K562 (cell line): Measurements from ENCODE around the gene PLOD1. TPM values are rescaled to one million over a fixed set of nuclear protein-coding genes. Genes with fewer than 3 reads are reported as not detected.
A peak's percentile ranks its signal among the peaks of the same experiment; 100 is the strongest.
"Not testable (repeated sequence)": the region's sequence is repeated elsewhere in the genome, so short reads cannot be mapped to it uniquely, and the experiment has no call there.

Experiments
- ATAC-seq: fragments of 200-7000 bp; cut with Tn5 transposase; 3 replicates; pipeline ENCODE4 v1.9.1; 2020; ENCODE audit warnings: moderate library complexity
- BruUV-seq: library from RNA; stranded (reverse); fragments of 400-500 nt; replicated peaks from 2 replicates; lab custom pipeline; 2021; lab: Mats Ljungman, UMichigan
- CTCF ChIA-PET: fragments of 300-600 bp; formaldehyde crosslinking; extraction: SDS; loops from one replicate; lab custom pipeline; 2021; ENCODE audit warnings: low intra/inter-chr PET ratio; lab: Yijun Ruan, JAX
- POLR2A ChIA-PET: fragments of 300-600, 350-650 bp; sonication (Branson Sonifier 250); formaldehyde crosslinking; extraction: SDS; loops from one replicate; lab custom pipeline; 2021; ENCODE audit warnings: antibody characterized with exemption, inconsistent platforms; lab: Yijun Ruan, JAX
- DNase-seq, 4 experiments: peaks; one replicate each; pipeline versions ENCODE4 v3.0.0 to v3.0.0-alpha.2; 2011 to 2018; ENCODE audit warnings: low spot score in 3 of 4, mixed read lengths in 3 of 4; ENCODE audit errors: extremely low read depth in 1 of 4
- FAIRE-seq: peaks from 2 replicates; lab custom pipeline; 2011; peaks lifted over from hg19 to GRCh38; lab: Jason Lieb, UNC
- H2AFZ ChIP-seq: 2 replicates; pipeline ENCODE4 v1.6.0; 2011; ENCODE audit warnings: low read depth, low read length, control low read depth, inconsistent platforms
- H3K27ac ChIP-seq: fragments of 200-600 bp; 3 replicates; pipeline ENCODE4 v1.8.0; 2011; ENCODE audit warnings: low read depth, mild to moderate bottlenecking, control low read depth, inconsistent platforms, low read length, moderate library complexity, mixed read lengths; ENCODE audit errors: extremely low read depth
- H3K27me3 ChIP-seq, 2 experiments: fragments of 300-600 bp in 1 of 2; 2 replicates in 1 of 2; 3 replicates in 1 of 2; pipeline versions ENCODE4 v1.6.0 to v1.8.0; 2011; ENCODE audit warnings: inconsistent platforms in 2 of 2, low read length in 2 of 2, mild to moderate bottlenecking in 1 of 2, mixed read lengths in 1 of 2, moderate library complexity in 1 of 2; ENCODE audit not compliant: control insufficient read depth in 2 of 2, insufficient read depth in 2 of 2
- H3K36me3 ChIP-seq: fragments of 300-600 bp; 3 replicates; pipeline ENCODE4 v1.8.0; 2011; ENCODE audit warnings: mild to moderate bottlenecking, low read length, inconsistent platforms; ENCODE audit not compliant: control insufficient read depth, insufficient read depth
- H3K4me1 ChIP-seq, 2 experiments: fragments of 200-600 bp in 1 of 2; replicated peaks in 1 of 2; 2 replicates in 1 of 2; 3 replicates in 1 of 2; pipeline versions ENCODE4 v1.5.1 to v1.8.0; 2011; ENCODE audit warnings: inconsistent platforms in 2 of 2, low read length in 2 of 2, mild to moderate bottlenecking in 1 of 2, mixed read lengths in 1 of 2, moderate library complexity in 1 of 2; ENCODE audit not compliant: control insufficient read depth in 2 of 2, insufficient read depth in 2 of 2
- H3K4me2 ChIP-seq: 2 replicates; pipeline ENCODE4 v1.6.1; 2011; ENCODE audit warnings: low read length, control low read depth, inconsistent platforms, mixed read lengths; ENCODE audit not compliant: insufficient read depth
- H3K4me3 ChIP-seq: fragments of 200-600 bp; sonication (generic), shearing (Covaris generic); 2 replicates; pipeline ENCODE4 v1.5.1; 2016; ENCODE audit warnings: control low read depth, inconsistent platforms
- H3K79me2 ChIP-seq: fragments of 200-600 bp; 3 replicates; pipeline ENCODE4 v1.8.0; 2011; ENCODE audit warnings: low read length, inconsistent platforms; ENCODE audit not compliant: control insufficient read depth, insufficient read depth
- H3K9ac ChIP-seq, 2 experiments: 2 replicates each; pipeline versions ENCODE4 v1.6.0 to v1.6.1; 2011; ENCODE audit warnings: low read depth in 2 of 2, low read length in 2 of 2, control low read depth in 1 of 2, inconsistent platforms in 1 of 2, mild to moderate bottlenecking in 1 of 2, mixed read lengths in 1 of 2; ENCODE audit not compliant: insufficient read depth in 1 of 2
- H3K9me1 ChIP-seq: one replicate; pipeline ENCODE4 v1.6.0; 2011; ENCODE audit warnings: inconsistent platforms, mild to moderate bottlenecking, low read length, moderate library complexity; ENCODE audit not compliant: control insufficient read depth, insufficient read depth
- H3K9me3 ChIP-seq: replicated peaks from 2 replicates; pipeline ENCODE4 v1.5.1; 2011; ENCODE audit warnings: low read depth, low read length, inconsistent platforms; ENCODE audit not compliant: control insufficient read depth, insufficient read depth
- H4K20me1 ChIP-seq: replicated peaks from 2 replicates; pipeline ENCODE4 v1.6.1; 2011; ENCODE audit warnings: low read length, inconsistent platforms, mixed read lengths; ENCODE audit not compliant: control insufficient read depth, insufficient read depth
- FOSL1 ChIP-seq: fragments of 200-800 bp; sonication (Bioruptor generic); conservative IDR thresholded peaks from 2 replicates; pipeline ENCODE4 v1.6.1; 2016; ENCODE audit warnings: missing genetic modification characterization, missing compliant biosample characterization
- KDM4B ChIP-seq, 2 experiments: fragments of 450-650 bp in 1 of 2; sonication (generic) in 1 of 2; IDR thresholded peaks; 2 replicates each; pipeline ENCODE4 v1.6.1; 2016 to 2017; ENCODE audit warnings: borderline replicate concordance in 2 of 2, antibody characterized with exemption in 1 of 2, low read depth in 1 of 2, mild to moderate bottlenecking in 1 of 2
- MAFG ChIP-seq: fragments of 450-650 bp; conservative IDR thresholded peaks from 2 replicates; pipeline ENCODE4 v1.6.1; 2016; ENCODE audit warnings: missing genetic modification characterization, missing compliant biosample characterization
- ZFP1 ChIP-seq: fragments of 450-650 bp; formaldehyde crosslinking; IDR thresholded peaks from 2 replicates; pipeline ENCODE4 v1.4.0; 2020; ENCODE audit warnings: mild to moderate bottlenecking, mixed read lengths
- ZFP36 ChIP-seq: fragments of 150-350 bp; IDR thresholded peaks from 2 replicates; pipeline ENCODE4 v1.6.1; 2018; ENCODE audit warnings: low read length, low read depth; ENCODE audit not compliant: partially characterized antibody
- ZNF589 ChIP-seq: fragments of 200-800 bp; sonication (Bioruptor generic); IDR thresholded peaks from 2 replicates; pipeline ENCODE4 v1.6.1; 2016; ENCODE audit warnings: low read depth, missing genetic modification characterization, missing compliant biosample characterization
- WGBS: fragments of 100-300 bp; shearing (Covaris generic); methylation state at CpG from one replicate; pipeline ENCODE4 v1.1.6; 2016; ENCODE audit warnings: low coverage, mixed read lengths; ENCODE audit not compliant: insufficient coverage; ENCODE audit errors: missing lambda C conversion rate; 5-methylcytosine and 5-hydroxymethylcytosine counted together
- in situ Hi-C: fragments of 300-500 bp; cut with MboI; formaldehyde crosslinking; loops from 4 replicates; pipeline ENCODE4 v1.15.0; 2018; ENCODE audit warnings: inconsistent platforms, mixed read lengths
- intact Hi-C: fragments of 100-400 bp; cut with micrococcal nuclease; formaldehyde crosslinking; loops from 2 replicates; pipeline ENCODE4 v1.14.2; 2022
- polyA plus RNA-seq, 8 experiments: library from polyadenylated mRNA; depleted of rRNA in 4 of 8; stranded (reverse) in 5 of 8; unstranded in 3 of 8; fragments of >200 nt; fragmentation: Nextera tagmentation in 2 of 8; fragmentation: Illumina TruSeq in 1 of 8; extraction: Ambion mirVana in 2 of 8; extraction: Trizol in 1 of 8; gene quantifications; 2 replicates each; pipeline versions ENCODE4 v1.2.1 to v1.2.3, GENCODE V29; 2011 to 2014; ENCODE audit warnings: inconsistent platforms in 1 of 8, missing spikeins in 1 of 8
- total RNA-seq, 7 experiments: library from RNA; depleted of rRNA in 6 of 7; stranded (reverse); fragments of >200 nt in 6 of 7; fragmentation: Illumina TruSeq in 2 of 7; extraction: Trizol in 2 of 7; gene quantifications; 2 replicates each; pipeline versions ENCODE4 v1.2.1 to v1.2.3, GENCODE V29; 2011 to 2021; ENCODE audit warnings: low replicate concordance in 1 of 7
- TF ChIP-seq, protein P1 (sequence below): fragments of 450-650 bp; IDR thresholded peaks from 2 replicates; pipeline ENCODE4 v1.7.0; 2016; ENCODE audit warnings: borderline replicate concordance
- TF ChIP-seq, protein P2 (sequence below): fragments of 250-450 bp; sonication (Bioruptor Pico); IDR thresholded peaks from 2 replicates; pipeline ENCODE4 v1.8.0; 2021; ENCODE audit warnings: moderate library complexity, mild to moderate bottlenecking, inconsistent platforms
- TF ChIP-seq, protein P3 (sequence below): fragments of 450-650 bp; IDR thresholded peaks from 2 replicates; pipeline ENCODE4 v1.6.1; 2017; ENCODE audit warnings: antibody characterized with exemption, mild to moderate bottlenecking

Gene PLOD1
- total and polyA plus RNA-seq, 9 of the 15 experiments (the other 6 are each of a cell fraction or from before 2014, with no cell fraction given): 16.6 to 90.8 (median 52.7) TPM

DNA sequence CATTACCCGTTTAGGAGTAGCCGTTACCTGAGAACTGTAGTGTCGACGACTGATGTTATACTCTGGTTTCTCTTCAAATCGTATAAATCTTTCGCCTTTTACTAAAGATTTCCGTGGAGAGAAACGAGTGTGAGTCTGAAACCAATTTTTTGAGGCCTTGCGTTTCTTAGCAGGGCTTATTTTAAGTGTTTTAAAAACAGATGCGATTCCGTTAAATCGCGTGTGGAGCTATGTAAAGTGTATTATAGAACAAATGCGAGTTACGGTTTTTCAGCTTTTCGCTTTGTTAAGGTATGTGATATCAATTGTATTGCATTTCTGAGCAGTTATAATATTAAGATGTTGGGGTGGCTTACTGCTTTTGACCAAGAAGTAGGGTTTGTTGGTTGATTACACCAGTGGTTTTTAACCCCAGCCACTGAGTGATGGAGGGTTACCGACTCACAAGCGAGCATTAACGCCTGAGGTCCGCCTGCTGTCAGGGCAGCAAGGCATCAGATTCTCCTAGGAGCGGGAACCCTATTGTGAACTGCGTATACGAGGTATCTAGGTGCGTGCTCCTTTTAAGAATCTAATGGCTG, 26.3 kb upstream of the PLOD1 start (continued):
- TF ChIP-seq, protein P1, sequence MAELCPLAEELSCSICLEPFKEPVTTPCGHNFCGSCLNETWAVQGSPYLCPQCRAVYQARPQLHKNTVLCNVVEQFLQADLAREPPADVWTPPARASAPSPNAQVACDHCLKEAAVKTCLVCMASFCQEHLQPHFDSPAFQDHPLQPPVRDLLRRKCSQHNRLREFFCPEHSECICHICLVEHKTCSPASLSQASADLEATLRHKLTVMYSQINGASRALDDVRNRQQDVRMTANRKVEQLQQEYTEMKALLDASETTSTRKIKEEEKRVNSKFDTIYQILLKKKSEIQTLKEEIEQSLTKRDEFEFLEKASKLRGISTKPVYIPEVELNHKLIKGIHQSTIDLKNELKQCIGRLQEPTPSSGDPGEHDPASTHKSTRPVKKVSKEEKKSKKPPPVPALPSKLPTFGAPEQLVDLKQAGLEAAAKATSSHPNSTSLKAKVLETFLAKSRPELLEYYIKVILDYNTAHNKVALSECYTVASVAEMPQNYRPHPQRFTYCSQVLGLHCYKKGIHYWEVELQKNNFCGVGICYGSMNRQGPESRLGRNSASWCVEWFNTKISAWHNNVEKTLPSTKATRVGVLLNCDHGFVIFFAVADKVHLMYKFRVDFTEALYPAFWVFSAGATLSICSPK: peak; percentile 90; the same call in 1 of the 2 replicates
- TF ChIP-seq, protein P2, sequence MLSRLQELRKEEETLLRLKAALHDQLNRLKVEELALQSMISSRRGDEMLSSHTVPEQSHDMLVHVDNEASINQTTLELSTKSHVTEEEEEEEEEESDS (CRISPR knock-in tag): peak; percentile 100
- peak; percentile 94 for TF ChIP-seq ZNF589
- peak; percentile 85 to 99; a peak in 3 of 4 replicates for TF ChIP-seq KDM4B (IDR thresholded peaks at IDR 0.05; ENCODE audit: borderline replicate concordance in 2 of 2, low read depth in 1 of 2)
- no peak for TF ChIP-seq MAFG (tag)
- peak; percentile 90 for TF ChIP-seq ZFP1 (CRISPR knock-in tag)
- TF ChIP-seq, all 486 proteins: peak for 341

DNA sequence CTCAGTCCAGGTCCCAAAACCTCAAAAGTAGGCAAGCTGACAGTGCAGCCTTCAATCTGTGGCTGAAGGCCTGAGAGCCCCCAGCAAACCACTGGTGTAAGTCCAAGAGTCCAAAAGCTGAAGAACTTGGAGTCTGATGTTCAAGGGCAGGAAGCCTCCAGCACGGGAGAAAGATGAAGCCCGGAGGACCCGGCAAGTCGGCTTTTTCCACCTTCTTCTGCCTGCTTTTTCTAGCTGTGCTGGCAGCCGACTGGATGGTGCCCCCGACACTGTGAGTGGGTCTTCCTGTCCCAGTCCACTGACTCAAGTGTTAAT, 23.6 kb upstream of the PLOD1 start:
- intact Hi-C loops, CTCF ChIA-PET, H3K27me3 ChIP-seq, H3K36me3 ChIP-seq, H3K4me2 ChIP-seq, H3K9me3 ChIP-seq, H3K4me3 ChIP-seq, H3K79me2 ChIP-seq, DNase-seq, H3K9me1 ChIP-seq, BruUV-seq, ATAC-seq, FAIRE-seq, H4K20me1 ChIP-seq: not testable (repeated sequence)
- WGBS: 75% methylated on average over 6 of the region's 6 CpGs
- Histone ChIP-seq H3K27ac (peak overlapping the region; percentile 69), H2AFZ (peak overlapping the region; percentile 93), H3K4me1 (peaks cover 21 to 27% of the 10 kb centered on the region in 2 experiments), H3K9ac (peak overlapping the region in 1 of 2 experiments; percentile 80; a peak in 2 of 4 replicates)
- POLR2A ChIA-PET: interaction anchor here (1.4 to 5.3 kb wide), 21 partner anchors 9 to 204 kb away, joined by 5 to 304 read pairs (median 91); partner anchors contain the start of genes KIAA2013, MFN2, MIIP and NPPA
- in situ Hi-C loops: loop anchor here (5.0 kb wide), 1 partner anchor 51 kb away; no protein-coding TSS in a partner anchor
- TF ChIP-seq, protein P3, sequence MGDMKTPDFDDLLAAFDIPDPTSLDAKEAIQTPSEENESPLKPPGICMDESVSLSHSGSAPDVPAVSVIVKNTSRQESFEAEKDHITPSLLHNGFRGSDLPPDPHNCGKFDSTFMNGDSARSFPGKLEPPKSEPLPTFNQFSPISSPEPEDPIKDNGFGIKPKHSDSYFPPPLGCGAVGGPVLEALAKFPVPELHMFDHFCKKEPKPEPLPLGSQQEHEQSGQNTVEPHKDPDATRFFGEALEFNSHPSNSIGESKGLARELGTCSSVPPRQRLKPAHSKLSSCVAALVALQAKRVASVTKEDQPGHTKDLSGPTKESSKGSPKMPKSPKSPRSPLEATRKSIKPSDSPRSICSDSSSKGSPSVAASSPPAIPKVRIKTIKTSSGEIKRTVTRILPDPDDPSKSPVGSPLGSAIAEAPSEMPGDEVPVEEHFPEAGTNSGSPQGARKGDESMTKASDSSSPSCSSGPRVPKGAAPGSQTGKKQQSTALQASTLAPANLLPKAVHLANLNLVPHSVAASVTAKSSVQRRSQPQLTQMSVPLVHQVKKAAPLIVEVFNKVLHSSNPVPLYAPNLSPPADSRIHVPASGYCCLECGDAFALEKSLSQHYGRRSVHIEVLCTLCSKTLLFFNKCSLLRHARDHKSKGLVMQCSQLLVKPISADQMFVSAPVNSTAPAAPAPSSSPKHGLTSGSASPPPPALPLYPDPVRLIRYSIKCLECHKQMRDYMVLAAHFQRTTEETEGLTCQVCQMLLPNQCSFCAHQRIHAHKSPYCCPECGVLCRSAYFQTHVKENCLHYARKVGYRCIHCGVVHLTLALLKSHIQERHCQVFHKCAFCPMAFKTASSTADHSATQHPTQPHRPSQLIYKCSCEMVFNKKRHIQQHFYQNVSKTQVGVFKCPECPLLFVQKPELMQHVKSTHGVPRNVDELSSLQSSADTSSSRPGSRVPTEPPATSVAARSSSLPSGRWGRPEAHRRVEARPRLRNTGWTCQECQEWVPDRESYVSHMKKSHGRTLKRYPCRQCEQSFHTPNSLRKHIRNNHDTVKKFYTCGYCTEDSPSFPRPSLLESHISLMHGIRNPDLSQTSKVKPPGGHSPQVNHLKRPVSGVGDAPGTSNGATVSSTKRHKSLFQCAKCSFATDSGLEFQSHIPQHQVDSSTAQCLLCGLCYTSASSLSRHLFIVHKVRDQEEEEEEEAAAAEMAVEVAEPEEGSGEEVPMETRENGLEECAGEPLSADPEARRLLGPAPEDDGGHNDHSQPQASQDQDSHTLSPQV: 0 out of 2 replicates have a peak, but pooled peaks have one; percentile 1
- TF ChIP-seq FOSL1 (tag): 0 out of 2 replicates have a peak, but pooled peaks have one; percentile 3
- TF ChIP-seq ZFP36: peak; percentile 76
